ENCODE data around the gene AUP1. TPM values are rescaled to one million over a fixed set of nuclear protein-coding genes. Genes with fewer than 3 reads are reported as not detected.

The AUP1 gene
- total RNA-seq, 4 donors from 2014 or later = 111 to 207 (median 135) TPM

- no peaks in the 10 kb centered on the region for H3K9me3 ChIP-seq
- peaks cover 0 to 8% (median 0%) of the 10 kb centered on the region in 3 donors for H3K36me3 ChIP-seq
- H3K27me3 ChIP-seq = no peaks in the 10 kb centered on the region
- no peak overlapping the region for H3K4me3 ChIP-seq
- DNase-seq (ENCODE audit: low spot score in 2 of 2) = no peak
- no peak overlapping the region for H3K27ac ChIP-seq
- H3K4me1 ChIP-seq = peaks cover 0 to 63% (median 20%) of the 10 kb centered on the region in 4 donors
- TF ChIP-seq EP300 (IDR thresholded peaks at IDR 0.05) (no peak), CTCF (IDR thresholded peaks at IDR 0.05) (no peak), POLR2A (IDR thresholded peaks at IDR 0.05) (no peak)
Measured at GRCh38 chr2:74551530-74551929, 22.0 kb upstream of the AUP1 start.

GRCh38 chr2:74550231-74550630 is 20.7 kb upstream of the AUP1 start:
- H3K36me3 ChIP-seq = no peaks in the 10 kb centered on the region
- no peak for DNase-seq (ENCODE audit: low spot score in 2 of 2)
- H3K4me1 ChIP-seq = peaks cover 0 to 56% (median 18%) of the 10 kb centered on the region in 4 donors
- no peaks in the 10 kb centered on the region for H3K27me3 ChIP-seq
- no peak overlapping the region for H3K27ac ChIP-seq
- H3K9me3 ChIP-seq = no peaks in the 10 kb centered on the region
- 77 to 83% methylated on average over 7 of the region's 7 CpGs for WGBS, 2 donors
- no peak overlapping the region for H3K4me3 ChIP-seq
- TF ChIP-seq POLR2A (IDR thresholded peaks at IDR 0.05) (no peak), CTCF (IDR thresholded peaks at IDR 0.05) (no peak), EP300 (IDR thresholded peaks at IDR 0.05) (no peak)

GRCh38 chr2:74548900-74549826 is 19.7 kb upstream of the AUP1 start:
- WGBS, 2 donors = 4 to 11% methylated on average over 47 to 50 of the region's 85 CpGs
- Histone ChIP-seq H3K4me3 (peak overlapping the region; percentile 52 to 64 (median 58)), H3K36me3 (no peaks in the 10 kb centered on the region), H3K9me3 (no peaks in the 10 kb centered on the region), H3K27me3 (no peaks in the 10 kb centered on the region), H3K4me1 (peaks cover 0 to 50% (median 17%) of the 10 kb centered on the region in 4 donors), H3K27ac (peak overlapping the region; percentile 66 to 86 (median 78))
- peak in 1 of 2 donors; percentile 41 for DNase-seq (ENCODE audit: low spot score in 2 of 2)
- peak in 1 of 2 donors; percentile 25 for TF ChIP-seq EP300 (IDR thresholded peaks at IDR 0.05)
- TF ChIP-seq POLR2A (IDR thresholded peaks at IDR 0.05) = peak; percentile 35 to 46
- no peak for TF ChIP-seq CTCF (IDR thresholded peaks at IDR 0.05)

- WGBS, 2 donors = 19 to 24% methylated on average over 19 to 26 of the region's 26 CpGs
- H3K4me3 ChIP-seq = peak overlapping the region; percentile 52 to 64 (median 58)
- no peaks in the 10 kb centered on the region for H3K27me3 ChIP-seq
- TF ChIP-seq EP300 (IDR thresholded peaks at IDR 0.05) (no peak), POLR2A (IDR thresholded peaks at IDR 0.05) (no peak), CTCF (IDR thresholded peaks at IDR 0.05) (no peak)
- H3K36me3 ChIP-seq = no peaks in the 10 kb centered on the region
- no peaks in the 10 kb centered on the region for H3K9me3 ChIP-seq
- peak overlapping the region; percentile 66 to 86 (median 78) for H3K27ac ChIP-seq
- H3K4me1 ChIP-seq = peaks cover 0 to 44% (median 15%) of the 10 kb centered on the region in 4 donors
- DNase-seq (ENCODE audit: low spot score in 2 of 2) = no peak
Measured at GRCh38 chr2:74548285-74548899, 18.9 kb upstream of the AUP1 start.

GRCh38 chr2:74546004-74546403 is 16.5 kb upstream of the AUP1 start:
- WGBS, 2 donors = 83 to 93% methylated on average over 3 of the region's 3 CpGs
- Histone ChIP-seq H3K27ac (no peak overlapping the region), H3K36me3 (peaks cover 0 to under 1% (median 0%) of the 10 kb centered on the region in 3 donors), H3K4me1 (peaks cover 0 to 27% (median 10%) of the 10 kb centered on the region in 4 donors), H3K9me3 (no peaks in the 10 kb centered on the region), H3K27me3 (no peaks in the 10 kb centered on the region), H3K4me3 (no peak overlapping the region)
- DNase-seq (ENCODE audit: low spot score in 2 of 2) = no peak
- TF ChIP-seq POLR2A (IDR thresholded peaks at IDR 0.05) = no peak
- no peak for TF ChIP-seq EP300 (IDR thresholded peaks at IDR 0.05)
- TF ChIP-seq CTCF (IDR thresholded peaks at IDR 0.05) = no peak
